ENCODE results near the gene HAUS3.

The HAUS3 gene

GRCh38 chr4:2261110-2261852, 19.4 kb upstream of the HAUS3 start (continued):
- no peak for TF ChIP-seq ZNF518A (tag by site-specific recombination; conservative IDR thresholded peaks at IDR 0.05; ENCODE audit: low read depth)
- no peak for TF ChIP-seq PRDM1 (tag by site-specific recombination; IDR thresholded peaks at IDR 0.05)
- TF ChIP-seq KLF7 (tag by site-specific recombination; IDR thresholded peaks at IDR 0.05; ENCODE audit: borderline replicate concordance) = 0 out of 2 replicates have a peak, but pooled peaks have one; percentile 24
- TF ChIP-seq ATF2 (tag by site-specific recombination; IDR thresholded peaks at IDR 0.05; ENCODE audit: low read depth) = no peak
- no peak for TF ChIP-seq ZNF513 (tag by site-specific recombination; IDR thresholded peaks at IDR 0.05)
- TF ChIP-seq GLIS2 (tag by site-specific recombination; IDR thresholded peaks at IDR 0.05) = peak; percentile 55
- TF ChIP-seq ZNF558 (tag by site-specific recombination; IDR thresholded peaks at IDR 0.05) = no peak
- peak; percentile 71 for TF ChIP-seq EGR2 (tag by site-specific recombination; IDR thresholded peaks at IDR 0.05; ENCODE audit: low read depth)
- TF ChIP-seq ZNF639 (tag by site-specific recombination; IDR thresholded peaks at IDR 0.05) = no peak
- TF ChIP-seq ZSCAN18 (tag by site-specific recombination; IDR thresholded peaks at IDR 0.05) = no peak
- no peak for TF ChIP-seq ZNF610 (tag by site-specific recombination; IDR thresholded peaks at IDR 0.05; ENCODE audit: borderline replicate concordance)
- no peak for TF ChIP-seq ZNF701 (tag by site-specific recombination; IDR thresholded peaks at IDR 0.05)
- peak; percentile 50 for TF ChIP-seq ZIC2 (tag by site-specific recombination; IDR thresholded peaks at IDR 0.05)
- TF ChIP-seq ZNF530 (tag by site-specific recombination; IDR thresholded peaks at IDR 0.05; ENCODE audit: low read depth) = no peak
- TF ChIP-seq ZNF692 (tag by site-specific recombination; IDR thresholded peaks at IDR 0.05) = no peak
- TF ChIP-seq ZNF121 (tag by site-specific recombination; IDR thresholded peaks at IDR 0.05) = no peak
- no peak for TF ChIP-seq HOXC10 (CRISPR knock-in tag; IDR thresholded peaks at IDR 0.05)
- TF ChIP-seq ZNF174 (tag by site-specific recombination; IDR thresholded peaks at IDR 0.05) = no peak
- no peak for TF ChIP-seq ZNF398 (tag by site-specific recombination; IDR thresholded peaks at IDR 0.05)
- no peak for TF ChIP-seq MZF1 (tag by site-specific recombination; IDR thresholded peaks at IDR 0.05; ENCODE audit: borderline replicate concordance)
- TF ChIP-seq ZNF132 (tag by site-specific recombination; IDR thresholded peaks at IDR 0.05; ENCODE audit: borderline replicate concordance) = no peak
- no peak for TF ChIP-seq ZBTB21 (tag by site-specific recombination; IDR thresholded peaks at IDR 0.05)
- no peak for TF ChIP-seq ZNF555 (tag by site-specific recombination; conservative IDR thresholded peaks at IDR 0.05)

Measured in HEK293 (cell line).